ENCODE results near the gene FTSJ1.
"Not testable (repeated sequence)": the region's sequence is repeated elsewhere in the genome, so short reads cannot be mapped to it uniquely, and the experiment has no call there.

Gene FTSJ1

GRCh38 chrX:48475774-48476577 is at the start of gene FTSJ1:
TSS of gene FTSJ1 (plus strand) at chrX:48476199. CDS start at chrX:48478048, 1,849 bp downstream.
- peak; percentile 74 for DNase-seq (ENCODE audit: low spot score)

- DNase-seq (ENCODE audit: low spot score), result not testable (repeated sequence)
These were observed 48.8 kb upstream of the FTSJ1 start for GRCh38 chrX:48427027-48427716.

GRCh38 chrX:48429606-48430005 is 46.4 kb upstream of the FTSJ1 start:
- not testable (repeated sequence) for DNase-seq (ENCODE audit: low spot score)

- DNase-seq (ENCODE audit: low spot score), result not testable (repeated sequence)
These were observed 45.8 kb upstream of the FTSJ1 start for GRCh38 chrX:48430166-48430565.

- not testable (repeated sequence) for DNase-seq (ENCODE audit: low spot score)
These were observed 42.3 kb upstream of the FTSJ1 start for GRCh38 chrX:48433713-48434112.

GRCh38 chrX:48447201-48447600 is 28.8 kb upstream of the FTSJ1 start:
- not testable (repeated sequence) for DNase-seq (ENCODE audit: low spot score)

GRCh38 chrX:48450076-48450475 is 25.9 kb upstream of the FTSJ1 start:
- DNase-seq (ENCODE audit: low spot score), result no peak

GRCh38 chrX:48451708-48452107 is 24.3 kb upstream of the FTSJ1 start:
- DNase-seq (ENCODE audit: low spot score), result no peak

- DNase-seq (ENCODE audit: low spot score), result no peak
These were observed 19.2 kb upstream of the FTSJ1 start for GRCh38 chrX:48456628-48457331.

GRCh38 chrX:48458711-48459110 is 17.3 kb upstream of the FTSJ1 start:
- no peak for DNase-seq (ENCODE audit: low spot score)

- no peak for DNase-seq (ENCODE audit: low spot score)
These were observed 16.5 kb upstream of the FTSJ1 start for GRCh38 chrX:48459483-48459882.

- DNase-seq (ENCODE audit: low spot score), result no peak
These were observed 16.0 kb upstream of the FTSJ1 start for GRCh38 chrX:48460031-48460430.

- DNase-seq (ENCODE audit: low spot score), result no peak
These were observed 15.4 kb upstream of the FTSJ1 start for GRCh38 chrX:48460606-48461005.

- DNase-seq (ENCODE audit: low spot score), result no peak
These were observed 14.2 kb upstream of the FTSJ1 start for GRCh38 chrX:48461830-48462229.

- DNase-seq (ENCODE audit: low spot score), result peak; percentile 81
These were observed 10.6 kb upstream of the FTSJ1 start for GRCh38 chrX:48465336-48465933.

- DNase-seq (ENCODE audit: low spot score), result no peak
These were observed 9.3 kb upstream of the FTSJ1 start for GRCh38 chrX:48466696-48467095.

- no peak for DNase-seq (ENCODE audit: low spot score)
These were observed 8.7 kb upstream of the FTSJ1 start for GRCh38 chrX:48467281-48467761.

GRCh38 chrX:48468247-48468671 is 7.7 kb upstream of the FTSJ1 start:
- no peak for DNase-seq (ENCODE audit: low spot score)

- DNase-seq (ENCODE audit: low spot score), result no peak
These were observed 7.0 kb upstream of the FTSJ1 start for GRCh38 chrX:48468693-48469691.

GRCh38 chrX:48470110-48470832 is 5.7 kb upstream of the FTSJ1 start, which contains the start of gene SLC38A5:
TSS of gene SLC38A5 (minus strand) at chrX:48470260. CDS start at chrX:48467924, 2,336 bp downstream.
- DNase-seq (ENCODE audit: low spot score), result no peak

Measured in AG08395 (cell line).